DOHH2 (cell line): ENCODE results near the gene KIAA1958.

Experiments used
- H3F3A ChIP-seq: fragments of 200-600 bp; sonication (generic), shearing (Covaris generic); 2 replicates; pipeline ENCODE4 v1.6.0; 2016; ENCODE audit warnings: antibody characterized with exemption, mild to moderate bottlenecking; ENCODE audit not compliant: control insufficient read depth, insufficient read depth
- H3K27ac ChIP-seq: fragments of 200-600 bp; sonication (generic); 2 replicates; pipeline ENCODE4 v1.5.1; 2014; ENCODE audit warnings: low read depth, mild to moderate bottlenecking, low read length, moderate library complexity
- H3K27me3 ChIP-seq: fragments of 200-600 bp; sonication (generic); 2 replicates; pipeline ENCODE4 v1.6.1; 2014; ENCODE audit warnings: mild to moderate bottlenecking, low read length, mixed read lengths; ENCODE audit not compliant: control insufficient read depth
- H3K36me3 ChIP-seq: fragments of 200-600 bp; sonication (generic); 2 replicates; pipeline ENCODE4 v1.6.1; 2014; ENCODE audit warnings: mild to moderate bottlenecking, low read length, moderate library complexity, mixed read lengths; ENCODE audit not compliant: control insufficient read depth
- H3K4me1 ChIP-seq: fragments of 200-600 bp; sonication (generic); 2 replicates; pipeline ENCODE4 v1.6.1; 2014; ENCODE audit warnings: mild to moderate bottlenecking, low read length, mixed read lengths; ENCODE audit not compliant: control insufficient read depth
- H3K4me2 ChIP-seq: fragments of 200-600 bp; sonication (generic); 2 replicates; pipeline ENCODE4 v1.6.0; 2014; ENCODE audit warnings: mild to moderate bottlenecking, low read length, moderate library complexity
- H3K4me3 ChIP-seq: fragments of 200-600 bp; sonication (generic); 2 replicates; pipeline ENCODE4 v1.5.1; 2014; ENCODE audit warnings: mild to moderate bottlenecking, low read length, mixed read lengths
- H3K79me2 ChIP-seq: fragments of 200-600 bp; sonication (generic); 2 replicates; pipeline ENCODE4 v1.6.1; 2014; ENCODE audit warnings: mild to moderate bottlenecking, low read length, mixed read lengths; ENCODE audit not compliant: control insufficient read depth
- H3K9me2 ChIP-seq: fragments of 200-600 bp; sonication (generic); replicated peaks from 2 replicates; pipeline ENCODE4 v1.6.1; 2014; ENCODE audit warnings: mild to moderate bottlenecking, low read length, mixed read lengths; ENCODE audit not compliant: control insufficient read depth
- H3K9me3 ChIP-seq: fragments of 200-600 bp; sonication (generic); 2 replicates; pipeline ENCODE4 v1.6.1; 2014; ENCODE audit warnings: antibody characterized with exemption, low read length, mixed read lengths; ENCODE audit not compliant: control insufficient read depth, insufficient read depth
- H4K20me1 ChIP-seq: fragments of 200-600 bp; sonication (generic); 2 replicates; pipeline ENCODE4 v1.6.0; 2014; ENCODE audit warnings: low read depth, mild to moderate bottlenecking, antibody characterized with exemption, low read length, moderate library complexity; ENCODE audit not compliant: control insufficient read depth, insufficient read depth
- EZH2phosphoT487 ChIP-seq: fragments of 200-600 bp; sonication (generic); IDR thresholded peaks from 2 replicates; pipeline ENCODE4 v1.6.1; 2017; ENCODE audit warnings: borderline replicate concordance, mild to moderate bottlenecking, antibody characterized with exemption, low read length, moderate library complexity, mixed read lengths
- TF ChIP-seq, protein P1 (sequence below): fragments of 200-600 bp; sonication (generic); IDR thresholded peaks from one replicate; pipeline ENCODE4 v1.5.1; 2014; ENCODE audit warnings: antibody characterized with exemption, mild to moderate bottlenecking, low read depth, low read length; ENCODE audit not compliant: poor library complexity, severe bottlenecking

KIAA1958 gene

DNA sequence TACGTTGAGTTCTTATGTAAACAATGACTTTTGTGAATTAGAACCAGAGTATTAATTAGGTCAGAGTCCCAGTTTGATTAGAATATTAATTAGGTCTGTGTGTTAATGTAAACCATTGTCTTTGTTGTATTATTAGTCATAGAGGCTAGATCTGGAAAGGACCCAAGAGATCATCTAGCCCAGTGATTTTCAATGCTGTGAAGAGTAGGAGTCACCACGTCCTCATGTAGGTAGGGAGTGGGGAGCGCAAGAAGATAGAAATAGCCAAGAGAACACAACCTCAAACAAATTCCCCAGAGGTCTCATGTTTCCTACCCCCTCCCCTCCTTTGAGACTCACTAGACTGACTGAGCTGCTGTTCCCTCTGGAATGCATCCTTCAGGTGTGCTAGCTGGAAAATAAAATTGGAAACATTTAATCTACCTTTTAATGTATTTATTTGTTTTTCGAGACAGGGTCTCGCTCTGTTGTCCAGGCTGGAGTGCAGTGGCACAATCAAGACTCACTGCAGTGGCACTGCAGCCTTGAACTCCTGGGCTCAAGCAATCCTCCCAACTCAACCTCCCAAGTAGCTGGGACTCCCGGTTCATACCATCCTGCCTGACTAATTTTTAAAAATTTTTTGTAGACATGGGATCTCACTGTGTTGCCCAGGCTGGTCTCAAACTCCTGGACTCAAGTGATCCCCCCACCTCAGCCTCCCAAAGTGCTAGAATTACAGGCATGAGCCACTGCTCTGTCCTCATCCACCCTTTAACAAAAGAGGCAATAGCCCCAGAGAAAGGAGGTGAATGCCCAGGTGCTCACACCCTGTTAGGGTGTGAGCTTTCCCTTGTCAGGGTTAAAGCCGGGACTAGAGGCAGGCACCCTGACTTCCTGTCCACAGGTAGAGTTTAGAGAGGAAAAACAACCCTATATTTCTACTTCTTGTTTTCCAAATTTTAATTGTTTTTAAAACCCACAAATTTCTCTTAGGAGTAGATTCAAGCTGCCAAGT lies 138.4 kb downstream of the KIAA1958 start:
- Histone ChIP-seq H3K4me1 (peaks cover 3% of the 10 kb centered on the region; the same call in 1 of the 2 replicates), H3K4me3 (no peak overlapping the region), H3K4me2 (no peak overlapping the region), H3K27ac (no peak overlapping the region), H3K36me3 (no peaks in the 10 kb centered on the region), H3F3A (no peaks in the 10 kb centered on the region; the same call in 1 of the 2 replicates), H4K20me1 (no peaks in the 10 kb centered on the region), H3K79me2 (no peaks in the 10 kb centered on the region), H3K9me3 (no peaks in the 10 kb centered on the region), H3K27me3 (no peaks in the 10 kb centered on the region), H3K9me2 (no peaks in the 10 kb centered on the region)
- TF ChIP-seq, protein P1, sequence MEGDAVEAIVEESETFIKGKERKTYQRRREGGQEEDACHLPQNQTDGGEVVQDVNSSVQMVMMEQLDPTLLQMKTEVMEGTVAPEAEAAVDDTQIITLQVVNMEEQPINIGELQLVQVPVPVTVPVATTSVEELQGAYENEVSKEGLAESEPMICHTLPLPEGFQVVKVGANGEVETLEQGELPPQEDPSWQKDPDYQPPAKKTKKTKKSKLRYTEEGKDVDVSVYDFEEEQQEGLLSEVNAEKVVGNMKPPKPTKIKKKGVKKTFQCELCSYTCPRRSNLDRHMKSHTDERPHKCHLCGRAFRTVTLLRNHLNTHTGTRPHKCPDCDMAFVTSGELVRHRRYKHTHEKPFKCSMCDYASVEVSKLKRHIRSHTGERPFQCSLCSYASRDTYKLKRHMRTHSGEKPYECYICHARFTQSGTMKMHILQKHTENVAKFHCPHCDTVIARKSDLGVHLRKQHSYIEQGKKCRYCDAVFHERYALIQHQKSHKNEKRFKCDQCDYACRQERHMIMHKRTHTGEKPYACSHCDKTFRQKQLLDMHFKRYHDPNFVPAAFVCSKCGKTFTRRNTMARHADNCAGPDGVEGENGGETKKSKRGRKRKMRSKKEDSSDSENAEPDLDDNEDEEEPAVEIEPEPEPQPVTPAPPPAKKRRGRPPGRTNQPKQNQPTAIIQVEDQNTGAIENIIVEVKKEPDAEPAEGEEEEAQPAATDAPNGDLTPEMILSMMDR, result no peak
- TF ChIP-seq EZH2phosphoT487, result no peak

GRCh38 chr9:112629671-112630485 lies 143.3 kb downstream of the KIAA1958 start:
- no peak overlapping the region for H3K27ac ChIP-seq

GRCh38 chr9:112631313-112632070 lies 144.9 kb downstream of the KIAA1958 start:
- Histone ChIP-seq H3K27me3 (no peaks in the 10 kb centered on the region), H3K36me3 (no peaks in the 10 kb centered on the region), H3K9me2 (no peaks in the 10 kb centered on the region), H3K9me3 (no peaks in the 10 kb centered on the region), H4K20me1 (no peaks in the 10 kb centered on the region), H3K4me2 (peak overlapping the region; percentile 32), H3K27ac (no peak overlapping the region), H3F3A (peaks cover 5% of the 10 kb centered on the region), H3K4me1 (peaks cover 14% of the 10 kb centered on the region), H3K4me3 (peak overlapping the region; percentile 29; the same call in 1 of the 2 replicates), H3K79me2 (no peaks in the 10 kb centered on the region)
- no peak for TF ChIP-seq EZH2phosphoT487
- TF ChIP-seq, protein P1, result no peak

More at GRCh38 chr9:112629671-112630485, 143.3 kb downstream of the KIAA1958 start:
- H3K79me2 ChIP-seq, result no peaks in the 10 kb centered on the region
- no peaks in the 10 kb centered on the region for H3K9me3 ChIP-seq
- H4K20me1 ChIP-seq, result no peaks in the 10 kb centered on the region
- H3K4me2 ChIP-seq, result no peak overlapping the region
- no peak overlapping the region for H3K4me3 ChIP-seq
- H3K4me1 ChIP-seq, result peaks cover 14% of the 10 kb centered on the region
- TF ChIP-seq EZH2phosphoT487, result no peak
- TF ChIP-seq, protein P1, result no peak
- no peaks in the 10 kb centered on the region for H3K27me3 ChIP-seq
- no peaks in the 10 kb centered on the region for H3K36me3 ChIP-seq
- peaks cover 5% of the 10 kb centered on the region for H3F3A ChIP-seq
- no peaks in the 10 kb centered on the region for H3K9me2 ChIP-seq
